HG02981 (cell line): Measurements from ENCODE around the gene CIAO2B.

ENCODE experiments used
- ATAC-seq: cut with Tn5 transposase; IDR thresholded peaks from one replicate; pipeline ENCODE4 v1.9.1; 2021; ENCODE audit warnings: mild to moderate bottlenecking, moderate library complexity; ENCODE audit not compliant: unreplicated experiment

CIAO2B gene

DNA sequence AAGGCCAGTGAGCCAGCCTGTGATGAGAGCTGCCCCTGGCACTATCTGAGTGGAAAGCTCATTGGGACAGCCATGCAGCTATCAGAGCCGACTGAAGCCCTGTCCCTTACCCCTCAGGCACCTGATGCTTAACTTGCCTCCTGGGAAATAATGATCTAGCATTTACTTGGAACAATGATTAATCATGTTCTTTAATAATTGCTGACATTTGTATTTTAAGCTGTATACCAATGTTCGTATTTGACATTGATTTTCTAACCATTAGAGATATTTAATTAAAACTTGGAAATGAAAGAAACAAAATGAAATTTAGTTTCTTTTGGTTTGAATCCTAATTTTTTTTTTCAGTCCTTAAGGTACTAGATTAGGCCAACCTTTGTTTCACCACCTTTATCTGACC is 43.4 kb downstream of the CIAO2B start:
- no peak for ATAC-seq

DNA sequence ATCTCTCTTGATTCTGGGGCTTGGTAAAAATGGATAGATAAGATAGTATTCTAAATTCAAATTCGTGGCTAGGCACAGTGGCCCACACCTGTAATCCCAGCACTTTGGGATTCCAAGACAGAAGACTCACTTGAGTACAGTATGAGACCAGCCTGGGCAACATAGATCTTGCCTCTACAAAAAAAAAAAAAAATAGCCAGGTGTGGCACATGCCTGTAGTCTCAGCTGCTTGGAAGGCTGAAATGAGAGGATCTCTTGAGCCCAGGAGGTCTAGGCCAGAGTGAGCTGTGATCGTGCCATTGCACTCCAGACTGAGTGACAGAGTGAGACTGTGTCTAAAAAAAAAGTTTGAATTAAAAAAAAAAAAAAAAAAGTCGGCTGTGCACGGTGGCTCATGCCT is 44.6 kb downstream of the CIAO2B start:
- no peak for ATAC-seq

DNA sequence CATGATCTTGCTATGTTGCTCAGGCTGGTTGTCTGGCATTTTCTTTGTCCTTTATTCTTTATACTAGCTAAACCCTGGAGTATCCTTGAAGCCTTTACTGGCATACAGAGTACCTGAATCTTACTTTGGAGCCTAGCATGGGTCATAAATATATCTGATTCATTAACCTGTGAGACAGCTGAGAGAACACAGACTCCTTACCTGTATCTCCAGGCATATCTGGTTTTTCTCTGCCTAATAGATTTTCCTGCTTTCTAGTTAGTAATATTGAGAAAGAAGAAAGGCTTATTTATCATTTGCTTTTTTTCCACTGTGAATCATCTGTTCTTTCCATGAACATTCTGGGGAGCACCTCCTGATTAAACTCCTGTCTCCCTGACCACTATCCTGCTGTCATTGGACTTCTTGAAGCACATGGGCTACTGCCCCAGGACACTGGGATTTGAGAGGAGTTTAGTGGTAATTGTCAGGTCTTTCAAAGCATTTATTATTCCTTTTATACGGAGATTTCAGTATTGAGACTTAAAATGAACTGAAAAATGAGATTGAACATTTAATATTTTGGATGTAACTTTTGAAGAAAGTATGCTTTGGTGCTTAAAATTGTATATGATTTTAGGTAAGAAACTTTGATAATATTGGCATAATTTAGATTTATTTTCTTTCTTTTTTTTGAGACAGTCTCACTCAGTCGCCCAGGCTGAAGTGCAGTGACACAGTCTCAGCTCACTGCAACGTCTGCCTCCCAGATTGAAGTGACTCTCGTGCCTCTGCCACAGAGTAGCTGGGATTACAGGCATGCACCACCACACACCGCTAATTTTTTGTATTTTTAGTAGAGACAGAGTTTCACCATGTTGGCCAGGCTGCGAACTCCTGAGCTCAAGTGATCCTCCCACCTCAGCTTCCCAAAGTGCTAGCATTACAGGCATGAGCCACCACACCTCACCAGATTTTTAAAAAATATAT is 45.3 kb downstream of the CIAO2B start:
- ATAC-seq: no peak

DNA sequence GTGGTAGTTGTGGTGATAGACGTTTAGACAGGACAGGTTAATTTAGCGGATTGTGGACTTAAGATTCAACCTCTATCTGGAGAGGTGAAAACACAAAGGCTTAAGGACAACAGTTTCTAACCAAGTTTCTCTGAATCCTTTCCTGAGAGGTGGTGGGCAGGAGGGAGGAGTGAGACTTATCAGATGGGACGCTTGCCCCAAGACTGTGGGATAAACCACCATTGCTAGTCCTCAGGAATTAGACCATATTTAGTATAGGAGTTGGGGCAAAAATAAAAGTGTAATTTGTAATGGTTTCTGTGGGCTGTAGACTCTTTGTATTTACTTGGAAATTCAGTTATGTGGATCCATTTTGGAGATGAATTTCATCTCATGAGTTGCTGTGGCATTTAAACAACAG is 47.3 kb downstream of the CIAO2B start:
- no peak for ATAC-seq

DNA sequence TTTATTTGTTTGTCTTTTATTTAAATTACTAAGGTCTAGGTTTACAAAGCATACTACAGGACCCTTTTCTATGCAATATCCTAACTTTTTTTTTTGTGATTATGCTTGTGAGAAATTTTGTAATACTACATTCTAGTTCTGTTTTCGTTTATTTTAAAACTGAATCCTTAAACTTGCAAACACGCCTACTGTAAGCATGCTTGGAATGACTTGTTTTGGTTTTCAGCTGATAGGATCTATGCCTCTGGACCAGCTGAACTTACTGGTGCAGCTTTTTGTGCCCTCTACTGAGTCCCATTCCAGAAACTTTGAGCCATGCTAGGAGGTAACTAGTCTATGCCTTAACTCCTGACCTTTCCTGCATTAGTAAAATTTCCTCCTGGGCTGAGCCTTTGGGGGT is 47.9 kb downstream of the CIAO2B start:
- no peak for ATAC-seq

DNA sequence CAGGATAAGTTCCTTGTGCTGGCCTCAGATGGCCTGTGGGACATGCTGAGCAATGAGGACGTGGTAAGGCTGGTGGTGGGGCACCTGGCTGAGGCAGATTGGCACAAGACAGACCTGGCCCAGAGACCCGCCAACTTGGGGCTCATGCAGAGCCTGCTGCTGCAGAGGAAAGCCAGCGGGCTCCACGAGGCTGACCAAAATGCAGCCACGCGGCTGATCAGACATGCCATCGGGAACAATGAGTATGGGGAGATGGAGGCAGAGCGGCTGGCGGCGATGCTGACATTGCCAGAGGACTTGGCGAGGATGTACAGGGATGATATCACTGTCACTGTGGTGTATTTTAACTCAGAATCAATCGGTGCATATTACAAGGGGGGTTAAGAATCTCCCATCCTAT is 48.7 kb downstream of the CIAO2B start:
- ATAC-seq: no peak

DNA sequence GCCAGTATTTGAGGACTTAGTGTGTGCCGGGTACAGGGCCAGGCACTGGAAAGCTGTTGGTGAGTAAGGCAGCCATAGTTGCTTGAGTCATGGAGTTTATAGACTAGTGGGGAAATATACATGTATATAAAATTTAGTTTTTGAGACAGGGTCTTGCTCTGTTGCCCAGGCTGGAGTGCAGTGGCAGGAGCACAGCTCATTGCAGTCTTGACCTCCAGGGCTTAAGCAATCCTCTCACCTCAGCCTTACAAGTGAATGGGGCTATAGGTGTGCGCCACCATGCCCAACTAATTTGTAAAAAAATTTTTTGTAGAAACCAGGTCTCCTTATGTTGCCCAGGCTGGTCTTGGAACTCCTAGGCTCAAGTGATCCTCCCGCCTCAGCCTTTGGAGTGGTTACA is 51.5 kb downstream of the CIAO2B start:
- no peak for ATAC-seq
